GM12865 (cell line): ENCODE data around the gene EXOC4.
A peak's percentile ranks its signal among the peaks of the same experiment; 100 is the strongest.

Experiments used
- DNase-seq: peaks from one replicate; pipeline ENCODE4 v3.0.0; 2010; ENCODE audit warnings: low read depth
- H3K4me3 ChIP-seq: 2 replicates; pipeline ENCODE4 v1.5.1; 2011; ENCODE audit warnings: mild to moderate bottlenecking, low read depth, low read length, control low read depth
- TF ChIP-seq, protein P1 (sequence below): IDR thresholded peaks from 2 replicates; pipeline ENCODE4 v1.5.1; 2011; ENCODE audit warnings: low read length, control low read depth, low read depth, inconsistent platforms; ENCODE audit not compliant: insufficient read depth; ENCODE audit errors: missing control alignments

The EXOC4 gene

DNA sequence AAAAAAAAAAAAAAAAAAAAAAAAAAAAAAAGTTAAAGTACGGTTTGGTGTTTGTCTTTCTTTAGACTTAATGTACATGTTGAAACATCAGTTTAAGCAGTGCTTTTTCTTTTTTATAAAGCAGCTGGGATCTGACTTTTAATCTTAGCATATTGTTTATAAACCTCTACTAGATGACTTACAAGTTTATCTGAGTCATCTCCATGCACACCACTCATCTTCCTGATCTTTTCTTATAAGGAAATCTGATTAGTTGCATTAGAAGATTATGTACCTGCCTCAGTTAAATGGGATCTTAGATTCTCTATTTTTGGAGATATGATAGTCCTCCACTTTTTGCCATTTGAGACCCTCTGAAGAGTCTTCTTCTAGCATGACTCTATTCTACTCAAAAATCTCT is 482.3 kb downstream of the EXOC4 start:
- DNase-seq: no peak
- TF ChIP-seq, protein P1, sequence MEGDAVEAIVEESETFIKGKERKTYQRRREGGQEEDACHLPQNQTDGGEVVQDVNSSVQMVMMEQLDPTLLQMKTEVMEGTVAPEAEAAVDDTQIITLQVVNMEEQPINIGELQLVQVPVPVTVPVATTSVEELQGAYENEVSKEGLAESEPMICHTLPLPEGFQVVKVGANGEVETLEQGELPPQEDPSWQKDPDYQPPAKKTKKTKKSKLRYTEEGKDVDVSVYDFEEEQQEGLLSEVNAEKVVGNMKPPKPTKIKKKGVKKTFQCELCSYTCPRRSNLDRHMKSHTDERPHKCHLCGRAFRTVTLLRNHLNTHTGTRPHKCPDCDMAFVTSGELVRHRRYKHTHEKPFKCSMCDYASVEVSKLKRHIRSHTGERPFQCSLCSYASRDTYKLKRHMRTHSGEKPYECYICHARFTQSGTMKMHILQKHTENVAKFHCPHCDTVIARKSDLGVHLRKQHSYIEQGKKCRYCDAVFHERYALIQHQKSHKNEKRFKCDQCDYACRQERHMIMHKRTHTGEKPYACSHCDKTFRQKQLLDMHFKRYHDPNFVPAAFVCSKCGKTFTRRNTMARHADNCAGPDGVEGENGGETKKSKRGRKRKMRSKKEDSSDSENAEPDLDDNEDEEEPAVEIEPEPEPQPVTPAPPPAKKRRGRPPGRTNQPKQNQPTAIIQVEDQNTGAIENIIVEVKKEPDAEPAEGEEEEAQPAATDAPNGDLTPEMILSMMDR: no peak

DNA sequence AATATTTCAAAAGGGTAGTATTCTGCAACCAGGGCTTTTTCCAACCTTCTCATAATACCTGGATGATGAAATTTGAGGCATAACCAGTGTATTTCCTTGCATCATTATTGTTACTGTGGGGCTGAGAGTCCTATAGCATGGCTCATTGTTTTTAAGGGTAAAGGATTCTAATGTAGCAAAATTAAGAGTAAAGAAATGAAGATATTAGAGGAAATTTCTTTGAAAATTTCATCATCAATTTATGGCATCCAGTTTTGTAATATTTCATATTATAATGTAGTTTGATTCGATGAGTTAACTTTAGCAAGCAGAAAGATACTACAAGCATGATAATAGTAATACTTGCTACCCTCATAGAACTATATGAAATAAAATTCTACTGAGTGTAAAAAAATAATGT is 486.9 kb downstream of the EXOC4 start:
- H3K4me3 ChIP-seq: no peak overlapping the region
- TF ChIP-seq, protein P1: no peak
- DNase-seq: no peak

More for the DNA sequence above, 482.3 kb downstream of the EXOC4 start:
- H3K4me3 ChIP-seq: no peak overlapping the region

DNA sequence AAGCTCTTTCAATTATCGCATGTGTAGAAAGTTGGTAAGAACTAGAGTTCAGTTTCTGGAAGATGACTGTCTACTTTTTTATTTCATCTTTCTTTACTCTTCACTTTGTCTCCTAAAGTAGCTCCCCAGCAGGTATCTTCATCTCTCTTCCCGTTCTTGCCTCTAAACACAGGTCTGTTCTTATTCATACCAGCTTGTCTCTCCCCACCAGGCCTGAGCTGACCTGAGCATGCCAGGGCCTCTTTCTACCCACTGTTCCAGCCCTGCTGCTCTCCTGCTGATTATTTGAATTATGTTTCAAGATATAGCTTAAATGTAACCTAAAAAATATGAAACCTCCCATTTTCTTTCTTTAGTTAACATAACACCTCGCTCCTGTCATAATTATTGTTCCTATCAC is 488.2 kb downstream of the EXOC4 start:
- H3K4me3 ChIP-seq: no peak overlapping the region

DNA sequence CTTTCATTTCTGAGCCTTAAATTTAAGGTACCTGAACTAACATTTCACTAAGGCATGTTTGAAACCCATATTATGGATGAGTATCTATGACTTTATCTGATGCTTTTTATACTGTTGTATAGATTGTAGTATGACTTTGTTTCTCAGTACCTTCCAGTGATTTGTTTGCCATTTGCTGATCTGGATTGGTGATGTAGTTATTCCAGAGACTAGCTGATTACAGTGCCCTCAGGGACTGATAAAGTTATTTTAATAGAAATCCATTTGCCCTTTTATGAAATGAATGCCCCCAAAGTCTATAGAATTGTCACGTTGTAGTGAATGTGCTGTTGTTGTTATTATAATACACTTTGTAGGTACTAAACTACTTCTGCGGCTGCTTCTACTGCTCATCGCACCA is 488.8 kb downstream of the EXOC4 start:
- DNase-seq: no peak
- no peak overlapping the region for H3K4me3 ChIP-seq
- TF ChIP-seq, protein P1: no peak

More for the DNA sequence above, 488.2 kb downstream of the EXOC4 start:
- no peak for DNase-seq
- TF ChIP-seq, protein P1: no peak

DNA sequence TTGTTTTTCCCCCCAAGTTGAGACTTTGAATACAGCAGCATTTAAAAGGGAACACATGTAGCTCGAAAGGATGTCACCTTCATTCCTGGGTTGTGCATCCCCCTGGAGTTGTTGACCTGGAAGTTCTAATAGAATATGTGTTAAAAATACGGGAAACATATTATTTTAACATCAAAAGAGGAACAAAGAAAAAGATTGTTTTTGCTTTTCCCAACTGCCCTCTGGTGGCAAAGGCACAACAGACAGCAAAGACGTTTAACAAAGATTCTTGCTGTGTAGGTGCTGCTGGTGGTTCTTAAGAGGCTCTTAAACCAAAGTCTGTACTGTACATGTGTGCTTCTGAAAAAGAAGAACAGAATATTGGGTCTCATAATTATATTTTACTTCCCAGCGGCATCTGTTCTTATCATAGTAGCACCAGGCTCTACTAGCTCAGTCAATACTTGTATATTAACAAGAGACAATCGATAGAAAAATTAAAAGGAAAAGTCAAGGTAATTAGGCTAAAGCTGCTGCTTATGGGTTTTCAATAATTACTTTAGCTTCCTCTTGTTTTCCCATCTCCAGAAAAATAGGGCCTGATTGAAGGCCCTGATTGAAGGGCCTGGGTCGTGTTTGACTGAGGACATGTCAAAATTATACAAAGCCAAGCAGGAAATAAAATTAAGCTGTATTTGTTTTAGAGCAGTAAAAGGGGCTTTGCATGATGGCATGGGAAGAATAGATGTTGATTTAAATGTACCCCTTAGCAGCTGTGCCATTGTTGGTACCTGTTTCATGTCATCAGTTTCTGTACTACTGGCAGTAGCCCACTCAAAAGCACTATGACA is 490.0 kb downstream of the EXOC4 start:
- TF ChIP-seq, protein P1: peak; percentile 32
- DNase-seq: peak; percentile 9
- no peak overlapping the region for H3K4me3 ChIP-seq

DNA sequence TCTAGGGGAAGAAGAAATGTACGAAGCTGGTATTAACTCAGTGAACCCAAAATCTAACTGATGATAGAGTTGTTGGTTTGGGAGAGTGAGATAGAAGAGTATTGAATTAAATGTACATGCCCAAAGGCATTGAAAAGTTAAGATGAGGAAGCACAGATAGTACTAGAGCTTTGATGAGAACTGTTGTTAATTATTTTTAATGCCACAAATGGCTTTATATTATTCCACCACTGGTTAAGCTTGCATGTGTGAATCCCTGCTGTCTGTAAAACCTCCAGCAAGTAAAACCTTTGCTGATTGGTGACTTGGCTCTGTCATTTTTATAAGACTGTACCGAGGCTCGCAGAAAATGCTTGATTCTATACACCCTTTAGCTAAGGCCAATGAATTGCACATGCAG is 491.6 kb downstream of the EXOC4 start:
- no peak for DNase-seq
- H3K4me3 ChIP-seq: no peak overlapping the region
- TF ChIP-seq, protein P1: no peak

DNA sequence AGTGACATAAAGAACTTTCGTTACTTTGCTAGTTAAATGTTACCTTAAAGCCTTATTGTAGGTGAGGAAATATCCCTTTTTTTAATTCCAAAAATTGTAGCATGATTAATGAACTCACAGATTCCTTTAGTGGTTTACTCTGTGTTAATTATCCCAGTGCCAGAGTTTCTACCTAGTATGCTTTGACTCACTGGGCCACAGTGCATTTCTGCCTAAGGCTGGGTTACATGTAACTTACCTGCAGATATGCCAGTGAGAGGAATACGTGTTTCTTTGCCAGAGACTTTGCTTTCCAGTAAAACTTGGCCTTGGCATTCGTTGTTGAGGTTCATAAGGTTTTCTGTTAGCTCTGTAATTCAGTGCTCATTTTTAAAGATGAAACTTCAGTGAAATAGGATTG is 493.4 kb downstream of the EXOC4 start:
- no peak for DNase-seq
- no peak overlapping the region for H3K4me3 ChIP-seq
- TF ChIP-seq, protein P1: no peak
